Activated CD8-positive, alpha-beta memory T cell treated with anti-CD3 and anti-CD28 coated beads for 24 hours (primary cell): Measurements from ENCODE around the gene CYBA.
"Not testable (repeated sequence)": the region's sequence is repeated elsewhere in the genome, so short reads cannot be mapped to it uniquely, and the experiment has no call there.

ENCODE experiments used
- DNase-seq: peaks from one replicate; pipeline ENCODE4 v3.0.0-alpha.2; 2020

Gene CYBA

GRCh38 chr16:88609426-88609825 lies 41.4 kb downstream of the CYBA start:
- DNase-seq, result not testable (repeated sequence)

GRCh38 chr16:88608076-88608475 lies 42.8 kb downstream of the CYBA start:
- no peak for DNase-seq

GRCh38 chr16:88606148-88606757 lies 44.6 kb downstream of the CYBA start:
- DNase-seq, result no peak

- no peak for DNase-seq
Measured at GRCh38 chr16:88605186-88606147, 45.4 kb downstream of the CYBA start.

- no peak for DNase-seq
Measured at GRCh38 chr16:88602091-88602490, 48.8 kb downstream of the CYBA start.

GRCh38 chr16:88601313-88602036 lies 49.4 kb downstream of the CYBA start:
- no peak for DNase-seq

- no peak for DNase-seq
Measured at GRCh38 chr16:88600539-88600896, 50.3 kb downstream of the CYBA start.

- DNase-seq, result no peak
Measured at GRCh38 chr16:88599825-88600538, 50.9 kb downstream of the CYBA start.

- no peak for DNase-seq
Measured at GRCh38 chr16:88599092-88599733, 51.6 kb downstream of the CYBA start.

GRCh38 chr16:88597856-88598491 lies 52.9 kb downstream of the CYBA start:
- no peak for DNase-seq

GRCh38 chr16:88596483-88596882 lies 54.4 kb downstream of the CYBA start:
- DNase-seq, result no peak

GRCh38 chr16:88595921-88596320 lies 54.9 kb downstream of the CYBA start:
- no peak for DNase-seq

- DNase-seq, result no peak
Measured at GRCh38 chr16:88595101-88595500, 55.8 kb downstream of the CYBA start.

- DNase-seq, result no peak
Measured at GRCh38 chr16:88593910-88594309, 56.9 kb downstream of the CYBA start.

- no peak for DNase-seq
Measured at GRCh38 chr16:88593489-88593888, 57.4 kb downstream of the CYBA start.
